Panc1 (cell line): ENCODE measurements around the gene KRT76. TPM values are rescaled to one million over a fixed set of nuclear protein-coding genes. Genes with fewer than 3 reads are reported as not detected.

ENCODE experiments used
- ATAC-seq: fragments of 200-7000 bp; cut with Tn5 transposase; 2 replicates; pipeline ENCODE4 v1.9.1; 2020; ENCODE audit warnings: mild to moderate bottlenecking, moderate library complexity
- BruUV-seq: library from RNA; stranded (reverse); fragments of 400-500 nt; replicated peaks from 2 replicates; lab custom pipeline; 2021; lab: Mats Ljungman, UMichigan
- CTCF ChIA-PET: fragments of 300-600 bp; sonication (Branson Sonifier 250); formaldehyde crosslinking; loops from one replicate; lab custom pipeline; 2022; ENCODE audit warnings: antibody characterized with exemption; lab: Charles Lee
- POLR2A ChIA-PET: fragments of 300-600 bp; sonication (Branson Sonifier 250); formaldehyde crosslinking; loops from one replicate; lab custom pipeline; 2022; ENCODE audit warnings: antibody characterized with exemption; lab: Charles Lee
- DNase-seq: peaks from one replicate; pipeline ENCODE4 v3.0.0-alpha.2; 2010; ENCODE audit warnings: low read depth, low spot score
- H3K27ac ChIP-seq: 2 replicates; pipeline ENCODE4 v1.5.1; 2011; ENCODE audit warnings: mild to moderate bottlenecking, low read length, inconsistent platforms
- H3K27me3 ChIP-seq: fragments of 200-500 bp; sonication (Bioruptor generic); 2 replicates; pipeline ENCODE4 v1.6.0; 2014; ENCODE audit warnings: low read length, inconsistent platforms; ENCODE audit not compliant: control insufficient read depth, insufficient read depth
- H3K36me3 ChIP-seq: fragments of 200-500 bp; sonication (Bioruptor generic); 2 replicates; pipeline ENCODE4 v1.5.1; 2014; ENCODE audit warnings: inconsistent platforms, mild to moderate bottlenecking, low read length, moderate library complexity; ENCODE audit not compliant: control insufficient read depth, insufficient read depth
- H3K4me1 ChIP-seq: 2 replicates; pipeline ENCODE4 v1.5.1; 2011; ENCODE audit warnings: inconsistent platforms, mild to moderate bottlenecking, low read length, moderate library complexity; ENCODE audit not compliant: control insufficient read depth, insufficient read depth
- H3K4me3 ChIP-seq, 2 experiments: 2 replicates each; pipeline ENCODE4 v1.5.1; 2011 to 2012; ENCODE audit warnings: low read depth in 2 of 2, low read length in 2 of 2, mild to moderate bottlenecking in 2 of 2, inconsistent platforms in 1 of 2, moderate library complexity in 1 of 2
- H3K9me3 ChIP-seq: fragments of 200-500 bp; sonication (Bioruptor generic); 2 replicates; pipeline ENCODE4 v1.5.1; 2014; ENCODE audit warnings: low read depth, mild to moderate bottlenecking, inconsistent platforms, low read length, moderate library complexity; ENCODE audit not compliant: control insufficient read depth, insufficient read depth
- POLR2AphosphoS5 ChIP-seq: IDR thresholded peaks from 2 replicates; pipeline ENCODE4 v1.6.1; 2012; ENCODE audit warnings: mild to moderate bottlenecking, low read depth, low read length, moderate library complexity
- REST ChIP-seq, 2 experiments: IDR thresholded peaks; 2 replicates each; pipeline ENCODE4 v1.6.1; 2011 to 2012; ENCODE audit warnings: low read depth in 2 of 2, control low read depth in 1 of 2, low read length in 1 of 2, mild to moderate bottlenecking in 1 of 2, moderate library complexity in 1 of 2; ENCODE audit not compliant: insufficient read depth in 1 of 2
- SIN3A ChIP-seq: IDR thresholded peaks from 2 replicates; pipeline ENCODE4 v1.6.1; 2012; ENCODE audit warnings: low read depth, mild to moderate bottlenecking, low read length, moderate library complexity, borderline replicate concordance; ENCODE audit not compliant: insufficient read depth
- TCF7L2 ChIP-seq: IDR thresholded peaks from 2 replicates; pipeline ENCODE4 v1.6.1; 2011; ENCODE audit warnings: mild to moderate bottlenecking, low read depth, low read length, inconsistent platforms
- in situ Hi-C: cut with HindIII; loops from 2 replicates; pipeline ENCODE4 v1.10.0; 2016; ENCODE audit warnings: low sequenced_read_pairs, low pct_unique_long_range_greater_than_20kb
- intact Hi-C: fragments of 100-400 bp; cut with micrococcal nuclease; formaldehyde crosslinking; loops from one replicate; pipeline ENCODE4 v1.10.0; 2022; ENCODE audit not compliant: unreplicated experiment
- total RNA-seq: library from RNA; stranded (reverse); gene quantifications from one replicate; pipeline ENCODE4 v1.2.1, GENCODE V29; 2021; ENCODE audit not compliant: unreplicated experiment
- TF ChIP-seq, protein P1 (sequence below): fragments of 450-650 bp; IDR thresholded peaks from 2 replicates; pipeline ENCODE4 v1.5.1; 2017; ENCODE audit warnings: mild to moderate bottlenecking

KRT76 gene
- total RNA-seq, 1 experiment from 2014 or later = not detected

- intact Hi-C loops (no loop called here), in situ Hi-C loops (no loop called here)
- TF ChIP-seq, protein P1, sequence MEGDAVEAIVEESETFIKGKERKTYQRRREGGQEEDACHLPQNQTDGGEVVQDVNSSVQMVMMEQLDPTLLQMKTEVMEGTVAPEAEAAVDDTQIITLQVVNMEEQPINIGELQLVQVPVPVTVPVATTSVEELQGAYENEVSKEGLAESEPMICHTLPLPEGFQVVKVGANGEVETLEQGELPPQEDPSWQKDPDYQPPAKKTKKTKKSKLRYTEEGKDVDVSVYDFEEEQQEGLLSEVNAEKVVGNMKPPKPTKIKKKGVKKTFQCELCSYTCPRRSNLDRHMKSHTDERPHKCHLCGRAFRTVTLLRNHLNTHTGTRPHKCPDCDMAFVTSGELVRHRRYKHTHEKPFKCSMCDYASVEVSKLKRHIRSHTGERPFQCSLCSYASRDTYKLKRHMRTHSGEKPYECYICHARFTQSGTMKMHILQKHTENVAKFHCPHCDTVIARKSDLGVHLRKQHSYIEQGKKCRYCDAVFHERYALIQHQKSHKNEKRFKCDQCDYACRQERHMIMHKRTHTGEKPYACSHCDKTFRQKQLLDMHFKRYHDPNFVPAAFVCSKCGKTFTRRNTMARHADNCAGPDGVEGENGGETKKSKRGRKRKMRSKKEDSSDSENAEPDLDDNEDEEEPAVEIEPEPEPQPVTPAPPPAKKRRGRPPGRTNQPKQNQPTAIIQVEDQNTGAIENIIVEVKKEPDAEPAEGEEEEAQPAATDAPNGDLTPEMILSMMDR = no peak
- TF ChIP-seq POLR2AphosphoS5 = no peak
- no peak for TF ChIP-seq SIN3A
- TF ChIP-seq TCF7L2 = no peak
- no peak for TF ChIP-seq REST (IDR thresholded peaks at IDR 0.05; ENCODE audit: insufficient read depth in 1 of 2, low read depth in 2 of 2, low read length in 1 of 2)
- ChIA-PET CTCF (no interaction called here), POLR2A (no interaction called here)
- no peaks in the 10 kb centered on the region for H3K36me3 ChIP-seq
- H3K27me3 ChIP-seq = peaks cover 7% of the 10 kb centered on the region; the same call in 1 of the 2 replicates
- no peak overlapping the region for H3K27ac ChIP-seq
- no TSS peak for BruUV-seq
- no peaks in the 10 kb centered on the region for H3K4me1 ChIP-seq
- H3K4me3 ChIP-seq = no peak overlapping the region
- DNase-seq (no peak), ATAC-seq (no peak)
- no peaks in the 10 kb centered on the region for H3K9me3 ChIP-seq
Observed at GRCh38 chr12:52740584-52740983, 36.6 kb downstream of the KRT76 start.

GRCh38 chr12:52739963-52740362 lies 37.2 kb downstream of the KRT76 start:
- Histone ChIP-seq H3K27me3 (peaks cover 7% of the 10 kb centered on the region; the same call in 1 of the 2 replicates), H3K9me3 (no peaks in the 10 kb centered on the region), H3K27ac (no peak overlapping the region), H3K4me1 (no peaks in the 10 kb centered on the region), H3K36me3 (no peaks in the 10 kb centered on the region), H3K4me3 (no peak overlapping the region)
- intact Hi-C loops (no loop called here), in situ Hi-C loops (no loop called here)
- no peak for DNase-seq
- no TSS peak for BruUV-seq
- CTCF ChIA-PET = no interaction called here
- ATAC-seq = no peak
- TF ChIP-seq REST (IDR thresholded peaks at IDR 0.05; ENCODE audit: insufficient read depth in 1 of 2, low read depth in 2 of 2, low read length in 1 of 2) (no peak), SIN3A (no peak), POLR2AphosphoS5 (no peak), TCF7L2 (no peak)
- TF ChIP-seq, protein P1 = no peak
- POLR2A ChIA-PET = no interaction called here
